ENCODE measurements around the gene SNN.

SNN gene

DNA sequence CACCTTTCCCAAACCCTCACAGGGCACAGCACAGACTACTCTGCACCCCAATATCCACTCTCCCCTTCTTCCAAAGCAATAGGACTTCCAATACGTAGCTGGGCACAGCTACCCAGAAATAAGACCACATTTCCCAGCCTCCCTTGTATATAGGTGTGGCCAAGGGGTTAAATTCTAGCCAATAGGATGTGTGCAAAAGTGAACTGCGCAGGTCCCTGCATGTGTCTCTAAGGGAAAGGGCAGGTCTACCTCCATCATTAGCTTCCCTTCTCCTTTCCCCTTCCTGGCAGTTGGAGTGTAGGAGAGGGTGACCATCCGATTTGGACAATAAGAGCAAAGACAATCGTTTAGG is 25.5 kb upstream of the SNN start:
- TF ChIP-seq FOXP2 (optimal IDR thresholded peaks at IDR 0.05; ENCODE audit: borderline replicate concordance, extremely low read depth, extremely low read length, insufficient read depth) (no peak), TAF1 (IDR thresholded peaks at IDR 0.05; ENCODE audit: borderline replicate concordance, insufficient read depth, low read length) (no peak), SIN3A (IDR thresholded peaks at IDR 0.05; ENCODE audit: borderline replicate concordance, insufficient read depth, low read length) (no peak), POLR2AphosphoS5 (IDR thresholded peaks at IDR 0.05; ENCODE audit: low read depth, low read length) (no peak)
- TF ChIP-seq, protein P1, sequence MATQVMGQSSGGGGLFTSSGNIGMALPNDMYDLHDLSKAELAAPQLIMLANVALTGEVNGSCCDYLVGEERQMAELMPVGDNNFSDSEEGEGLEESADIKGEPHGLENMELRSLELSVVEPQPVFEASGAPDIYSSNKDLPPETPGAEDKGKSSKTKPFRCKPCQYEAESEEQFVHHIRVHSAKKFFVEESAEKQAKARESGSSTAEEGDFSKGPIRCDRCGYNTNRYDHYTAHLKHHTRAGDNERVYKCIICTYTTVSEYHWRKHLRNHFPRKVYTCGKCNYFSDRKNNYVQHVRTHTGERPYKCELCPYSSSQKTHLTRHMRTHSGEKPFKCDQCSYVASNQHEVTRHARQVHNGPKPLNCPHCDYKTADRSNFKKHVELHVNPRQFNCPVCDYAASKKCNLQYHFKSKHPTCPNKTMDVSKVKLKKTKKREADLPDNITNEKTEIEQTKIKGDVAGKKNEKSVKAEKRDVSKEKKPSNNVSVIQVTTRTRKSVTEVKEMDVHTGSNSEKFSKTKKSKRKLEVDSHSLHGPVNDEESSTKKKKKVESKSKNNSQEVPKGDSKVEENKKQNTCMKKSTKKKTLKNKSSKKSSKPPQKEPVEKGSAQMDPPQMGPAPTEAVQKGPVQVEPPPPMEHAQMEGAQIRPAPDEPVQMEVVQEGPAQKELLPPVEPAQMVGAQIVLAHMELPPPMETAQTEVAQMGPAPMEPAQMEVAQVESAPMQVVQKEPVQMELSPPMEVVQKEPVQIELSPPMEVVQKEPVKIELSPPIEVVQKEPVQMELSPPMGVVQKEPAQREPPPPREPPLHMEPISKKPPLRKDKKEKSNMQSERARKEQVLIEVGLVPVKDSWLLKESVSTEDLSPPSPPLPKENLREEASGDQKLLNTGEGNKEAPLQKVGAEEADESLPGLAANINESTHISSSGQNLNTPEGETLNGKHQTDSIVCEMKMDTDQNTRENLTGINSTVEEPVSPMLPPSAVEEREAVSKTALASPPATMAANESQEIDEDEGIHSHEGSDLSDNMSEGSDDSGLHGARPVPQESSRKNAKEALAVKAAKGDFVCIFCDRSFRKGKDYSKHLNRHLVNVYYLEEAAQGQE (IDR thresholded peaks at IDR 0.05; ENCODE audit: insufficient read depth in 1 of 2, low read depth in 2 of 2, low read length in 2 of 2) = no peak

DNA sequence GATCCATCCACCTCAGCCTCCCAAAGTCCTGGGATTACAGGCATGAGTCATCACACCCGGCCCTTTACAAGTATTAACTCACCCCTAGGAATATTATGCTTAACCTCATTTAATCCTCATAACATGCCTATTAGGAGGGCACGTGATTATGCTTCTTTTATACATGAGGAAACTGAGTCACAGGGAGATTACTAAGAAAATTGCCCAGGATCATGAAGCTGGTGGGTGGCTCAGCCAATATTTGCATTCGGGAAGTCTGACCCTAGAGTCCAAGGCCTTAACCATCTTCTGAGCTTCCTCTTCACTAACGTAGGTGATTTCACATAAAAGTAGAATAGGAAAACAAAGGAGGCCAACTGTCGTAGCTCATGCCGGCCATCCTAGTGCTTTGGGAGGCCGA is 19.0 kb upstream of the SNN start:
- TF ChIP-seq FOXP2 (optimal IDR thresholded peaks at IDR 0.05; ENCODE audit: borderline replicate concordance, extremely low read depth, extremely low read length, insufficient read depth) = no peak
- TF ChIP-seq, protein P1 (IDR thresholded peaks at IDR 0.05; ENCODE audit: insufficient read depth in 1 of 2, low read depth in 2 of 2, low read length in 2 of 2) = no peak

DNA sequence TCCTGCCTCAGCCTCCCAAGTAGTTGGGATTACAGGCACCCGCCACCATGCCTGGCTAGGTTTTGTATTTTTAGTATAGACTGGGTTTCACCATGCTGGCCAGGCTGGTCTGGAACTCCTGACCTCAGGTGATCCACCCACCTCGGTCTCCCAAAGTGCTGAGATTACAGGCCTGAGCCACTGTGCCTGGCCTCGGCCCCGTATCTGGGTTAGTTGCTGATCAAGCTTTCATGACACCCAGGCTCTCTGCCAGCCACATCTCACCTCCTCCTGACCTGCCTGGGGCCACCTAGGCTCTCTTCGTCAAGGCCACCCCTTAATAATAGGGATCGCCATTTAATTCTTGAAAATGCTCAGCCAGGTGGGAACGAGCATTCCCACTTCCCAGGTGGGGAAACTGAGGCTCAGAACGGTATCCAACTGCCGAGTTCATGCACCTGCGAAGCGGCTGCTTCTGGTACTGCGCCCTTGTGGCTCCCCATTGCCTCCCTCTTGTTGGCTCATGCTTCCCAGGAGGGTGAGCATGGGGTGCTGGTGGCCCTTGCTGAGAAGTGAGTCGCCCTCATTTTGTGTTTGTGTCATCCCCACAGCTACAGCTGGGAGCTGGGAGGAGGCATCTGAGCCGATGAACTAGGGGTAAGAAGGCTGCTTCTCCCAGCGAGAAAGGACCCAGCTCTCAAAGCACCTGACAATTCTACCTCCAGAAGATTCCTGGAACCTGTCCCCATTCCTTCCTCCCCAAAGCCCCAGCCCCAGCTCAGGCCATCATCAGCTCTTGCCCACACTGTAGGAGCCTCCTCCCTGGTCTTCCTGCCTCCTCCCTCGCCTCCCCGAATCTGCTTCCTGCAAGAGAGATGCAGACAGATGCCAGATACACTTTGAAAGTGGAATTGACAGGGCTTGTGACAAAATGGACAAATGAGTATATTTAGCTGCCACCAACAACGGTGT is 17.3 kb upstream of the SNN start:
- no peak for TF ChIP-seq SIN3A (IDR thresholded peaks at IDR 0.05; ENCODE audit: borderline replicate concordance, insufficient read depth, low read length)
- TF ChIP-seq, protein P1 (IDR thresholded peaks at IDR 0.05; ENCODE audit: insufficient read depth in 1 of 2, low read depth in 2 of 2, low read length in 2 of 2) = no peak
- TF ChIP-seq POLR2AphosphoS5 (IDR thresholded peaks at IDR 0.05; ENCODE audit: low read depth, low read length) = no peak
- TF ChIP-seq FOXP2 (optimal IDR thresholded peaks at IDR 0.05; ENCODE audit: borderline replicate concordance, extremely low read depth, extremely low read length, insufficient read depth) = no peak
- no peak for TF ChIP-seq TAF1 (IDR thresholded peaks at IDR 0.05; ENCODE audit: borderline replicate concordance, insufficient read depth, low read length)

DNA sequence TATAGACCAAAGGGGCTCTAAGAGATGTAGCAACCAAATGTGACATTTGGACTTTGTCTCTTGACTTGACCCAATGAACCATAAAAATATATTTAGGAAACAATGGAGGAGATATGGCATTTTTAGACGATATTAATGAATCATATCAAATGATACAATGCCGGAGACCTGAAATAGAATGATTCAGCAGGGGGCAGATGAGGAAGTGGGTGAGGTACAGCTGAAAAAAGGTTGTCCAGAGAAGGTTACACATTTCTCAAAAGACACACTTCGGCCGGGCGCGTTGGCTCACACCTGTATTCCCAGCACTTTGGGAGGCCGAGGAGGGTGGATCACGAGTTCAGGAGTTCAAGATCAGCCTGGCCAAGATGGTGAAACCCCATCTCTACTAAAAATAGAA is 16.5 kb upstream of the SNN start:
- TF ChIP-seq TAF1 (IDR thresholded peaks at IDR 0.05; ENCODE audit: borderline replicate concordance, insufficient read depth, low read length) (no peak), FOXP2 (optimal IDR thresholded peaks at IDR 0.05; ENCODE audit: borderline replicate concordance, extremely low read depth, extremely low read length, insufficient read depth) (no peak), SIN3A (IDR thresholded peaks at IDR 0.05; ENCODE audit: borderline replicate concordance, insufficient read depth, low read length) (no peak), POLR2AphosphoS5 (IDR thresholded peaks at IDR 0.05; ENCODE audit: low read depth, low read length) (no peak)
- TF ChIP-seq, protein P1 (IDR thresholded peaks at IDR 0.05; ENCODE audit: insufficient read depth in 1 of 2, low read depth in 2 of 2, low read length in 2 of 2) = no peak

All from PFSK-1 (cell line).